Dedifferentiated amniotic fluid mesenchymal stem cell (primary cell): ENCODE data around the gene ACO2.
A peak's percentile ranks its signal among the peaks of the same experiment; 100 is the strongest.
"Not testable (repeated sequence)": the region's sequence is repeated elsewhere in the genome, so short reads cannot be mapped to it uniquely, and the experiment has no call there.

ENCODE experiments used
- DNase-seq: peaks from one replicate; pipeline ENCODE4 v3.0.0-alpha.2; 2016; ENCODE audit errors: extremely low spot score

Gene ACO2

DNA sequence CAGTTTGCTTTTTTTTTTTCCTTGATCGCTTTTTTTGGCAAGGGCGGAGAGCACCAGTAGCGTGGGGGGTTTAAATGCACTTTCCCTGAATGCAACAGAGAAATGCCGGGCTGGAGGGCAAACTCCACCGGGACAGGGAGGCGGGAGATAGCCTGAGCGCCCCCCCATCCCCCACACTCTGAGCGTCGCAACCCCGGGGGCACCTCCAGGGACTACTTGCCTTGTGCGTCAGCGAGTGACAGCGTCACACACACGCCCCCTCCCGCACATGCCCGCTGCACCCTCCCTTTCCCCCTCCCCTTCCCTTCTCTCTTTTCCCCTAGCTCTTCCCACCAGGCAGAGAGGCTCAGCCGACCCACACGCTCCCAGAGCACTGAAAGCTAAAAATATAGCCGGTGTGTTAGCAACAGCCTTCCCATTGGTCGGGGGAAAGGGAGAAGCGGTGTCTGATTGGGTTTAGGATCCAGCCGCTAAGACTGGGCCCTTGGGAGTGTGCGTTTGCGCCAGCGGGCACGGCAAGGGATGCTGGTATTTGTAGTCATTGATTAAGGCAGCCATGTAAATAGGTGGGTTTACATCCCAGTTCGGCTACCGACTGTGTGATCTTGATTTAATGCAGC is 20.6 kb upstream of the ACO2 start:
- peak; percentile 99 for DNase-seq

DNA sequence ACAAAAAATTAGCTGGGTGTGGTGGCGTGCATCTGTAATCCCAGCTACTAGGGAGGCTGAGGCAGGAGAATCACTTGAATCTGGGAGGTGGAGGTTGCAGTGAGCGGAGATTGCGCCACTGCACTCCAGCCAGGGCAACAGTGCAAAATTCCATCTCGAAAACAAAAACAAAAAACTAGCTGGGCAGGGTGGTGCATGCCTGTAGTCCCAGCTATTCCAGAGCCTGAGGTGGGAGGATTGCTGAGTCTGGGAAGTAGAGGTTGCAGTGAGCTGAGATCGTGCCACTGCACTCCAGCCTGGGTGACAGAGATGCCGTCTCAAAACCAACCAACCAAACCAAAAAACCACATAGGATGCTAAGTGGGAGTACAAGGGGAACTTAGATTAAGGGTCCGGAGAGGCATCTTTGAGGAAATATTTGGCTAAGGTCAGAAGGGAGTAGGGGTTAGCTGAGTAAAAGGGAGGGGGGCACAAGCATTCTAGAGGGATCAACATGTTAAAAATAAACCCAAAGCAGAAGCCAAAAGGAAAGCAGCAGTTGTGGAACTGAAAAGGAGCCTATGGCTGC is 10.7 kb upstream of the ACO2 start:
- no peak for DNase-seq

DNA sequence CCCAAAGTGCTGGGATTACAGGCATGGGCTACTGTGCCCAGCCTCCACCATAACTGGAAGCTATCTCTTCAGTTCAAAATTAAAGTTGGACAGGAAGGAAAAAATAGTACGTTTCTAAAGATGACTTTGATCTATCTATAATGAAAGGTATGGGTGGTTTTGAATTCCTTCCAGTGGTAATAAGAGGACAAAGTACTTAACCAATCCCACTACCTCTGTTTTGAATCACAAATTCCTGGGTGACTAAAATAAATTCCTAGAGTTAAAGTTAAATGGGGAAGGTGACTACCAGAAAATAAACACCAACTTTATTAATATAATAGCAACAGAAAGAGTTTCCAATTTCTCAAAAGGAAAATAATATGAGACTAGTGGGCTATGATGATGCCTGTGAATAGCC is 9.5 kb upstream of the ACO2 start:
- no peak for DNase-seq

DNA sequence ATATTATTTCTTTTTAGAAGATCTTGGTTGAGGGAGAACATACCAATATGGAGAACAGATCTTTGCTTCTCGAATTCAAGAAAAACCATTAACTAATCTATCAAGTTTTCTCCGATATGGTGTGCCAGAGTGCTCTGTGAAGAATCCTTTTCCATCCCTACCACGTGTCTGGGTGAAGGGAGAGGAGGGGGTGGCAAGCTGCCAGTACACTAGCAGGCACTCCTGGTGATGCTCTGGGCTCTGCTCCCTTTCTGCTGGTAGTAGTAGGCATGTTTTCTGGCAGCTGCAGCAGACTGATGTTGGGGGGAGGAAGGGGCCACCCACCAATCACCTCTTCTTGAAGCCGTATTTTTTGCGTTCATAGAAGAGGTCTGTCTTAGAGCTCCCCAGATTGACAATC is 8.8 kb upstream of the ACO2 start:
- not testable (repeated sequence) for DNase-seq

DNA sequence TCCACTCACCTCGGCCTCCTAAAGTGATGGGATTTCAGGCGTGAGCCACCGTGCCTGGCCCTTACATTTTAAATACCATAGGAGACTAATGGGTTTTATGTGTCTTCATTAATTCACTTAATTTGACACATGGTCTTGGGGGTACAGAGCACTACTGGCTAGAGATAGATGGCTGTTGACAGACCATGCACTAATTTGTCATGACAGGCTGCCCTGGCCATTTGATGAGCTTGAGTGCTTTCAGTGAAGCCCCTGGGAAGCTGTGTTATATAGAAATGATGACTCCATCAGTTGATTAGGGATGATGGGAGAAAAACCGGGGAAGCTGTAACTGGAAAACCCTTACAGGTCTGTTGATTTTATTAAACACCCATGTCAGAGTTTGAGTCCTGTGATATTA is 7.0 kb upstream of the ACO2 start:
- no peak for DNase-seq

DNA sequence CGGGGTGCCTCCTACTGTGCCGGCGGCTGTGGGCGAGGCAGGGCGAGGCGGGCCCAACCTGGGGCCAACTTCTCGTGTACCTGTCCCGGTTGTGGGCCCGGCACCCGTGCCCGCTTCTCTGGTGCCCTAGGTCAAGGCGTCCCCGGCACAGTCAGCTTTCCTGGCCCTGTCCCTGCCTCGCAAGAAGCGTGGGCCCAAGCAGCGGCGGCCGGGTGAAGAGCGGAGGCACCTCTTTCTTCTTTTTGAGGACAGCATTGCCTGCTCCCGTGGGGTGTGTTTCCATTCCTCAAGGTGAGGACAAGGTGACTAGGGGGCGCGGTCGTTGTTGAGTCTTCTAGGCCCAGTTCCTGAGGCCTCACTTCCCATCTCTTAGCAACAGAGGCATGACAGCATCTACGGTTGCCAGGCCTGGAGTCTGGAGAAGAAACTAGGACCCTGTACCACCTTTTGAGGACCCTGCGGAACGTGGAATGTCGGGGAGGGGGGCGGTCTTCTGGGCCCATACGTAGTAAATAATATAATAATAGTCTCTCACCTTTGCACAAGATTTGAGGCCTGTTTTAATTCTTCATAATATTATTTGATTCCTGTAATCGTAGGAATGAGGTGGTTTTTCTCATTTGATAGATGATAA is 418 bp downstream of the ACO2 start:
- no peak for DNase-seq

DNA sequence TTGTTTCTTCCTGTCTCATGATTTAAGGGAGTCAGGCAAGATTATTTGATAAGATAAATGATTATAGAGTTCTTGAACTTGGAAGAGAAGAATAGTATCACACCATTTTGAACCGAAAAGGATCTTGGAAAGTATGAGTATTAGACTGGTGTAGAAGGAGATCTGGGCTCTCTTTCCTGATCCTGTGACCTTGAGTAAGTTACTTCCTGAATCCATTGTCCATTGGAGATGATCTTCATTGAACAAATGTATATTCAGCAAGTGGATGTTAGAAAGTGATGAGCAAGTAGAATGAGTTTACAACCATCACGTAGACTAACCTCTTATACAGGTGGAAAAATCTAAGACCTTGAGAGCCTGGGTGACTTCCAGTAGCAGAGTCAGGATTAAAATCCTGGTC is 2.0 kb downstream of the ACO2 start:
- no peak for DNase-seq

DNA sequence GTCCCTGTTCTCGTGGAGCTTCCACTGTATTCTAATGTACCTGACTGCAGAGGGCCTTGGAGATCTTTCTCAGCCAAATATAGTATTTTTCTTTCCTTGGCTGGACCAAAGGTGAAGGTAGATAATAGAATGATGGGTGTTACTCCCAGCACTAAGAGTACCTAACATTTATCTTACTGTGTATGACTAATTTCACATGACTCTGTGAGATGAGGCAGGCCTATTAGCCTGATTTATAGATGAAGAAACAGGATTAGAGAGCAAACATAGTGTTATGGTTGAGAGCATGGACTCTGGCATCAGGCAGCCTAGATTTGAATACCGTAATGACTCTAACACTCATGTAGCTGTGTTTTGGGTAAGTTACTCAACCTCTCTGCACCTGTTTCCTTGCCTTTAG is 2.7 kb downstream of the ACO2 start:
- no peak for DNase-seq

DNA sequence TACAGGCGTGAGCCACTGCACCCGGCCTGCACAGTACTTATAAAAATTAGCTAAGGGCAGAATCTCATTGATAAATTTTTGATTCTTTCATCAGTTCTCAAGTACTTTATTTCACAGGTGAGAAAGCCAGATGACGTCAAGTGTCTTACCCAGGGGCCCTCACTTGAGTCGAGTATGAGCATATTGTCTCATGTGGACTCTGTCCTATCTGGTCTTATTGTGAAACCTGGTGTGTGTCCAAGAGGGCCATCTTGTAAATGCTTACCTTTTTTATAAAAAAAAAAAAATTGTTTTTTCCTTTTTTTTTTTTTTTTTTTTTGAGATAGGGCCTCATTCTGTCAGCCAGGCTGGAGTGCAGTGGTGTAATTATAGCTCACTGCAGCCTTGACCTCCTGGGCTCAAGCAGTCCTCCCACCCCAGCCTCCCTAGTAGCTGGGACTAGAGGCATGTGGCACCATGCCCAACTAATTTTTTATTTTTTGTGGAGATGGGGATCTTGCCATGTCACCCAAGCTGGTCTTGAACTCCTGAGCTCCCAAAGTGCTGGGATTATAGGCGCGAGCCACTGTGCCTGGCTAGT is 6.0 kb downstream of the ACO2 start:
- DNase-seq = no peak

DNA sequence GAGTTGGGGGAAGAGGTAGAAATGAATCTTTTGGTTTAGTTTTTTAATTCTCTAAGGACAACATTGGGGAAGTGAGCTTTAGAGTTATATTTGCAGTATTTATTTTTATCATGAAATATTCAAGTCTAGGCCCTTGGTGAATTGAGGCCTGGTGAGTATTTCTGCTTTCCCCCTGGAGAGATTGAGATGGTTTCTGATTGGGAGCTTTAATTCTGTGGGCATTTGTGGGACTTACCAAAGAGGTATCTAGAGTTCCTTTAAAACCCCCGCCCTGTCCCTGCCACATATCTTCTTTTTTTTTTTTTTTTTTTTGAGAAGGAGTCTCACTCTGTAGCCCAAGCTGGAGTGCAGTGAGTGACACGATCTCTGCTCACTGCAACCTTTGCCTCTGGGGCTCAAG is 9.6 kb downstream of the ACO2 start:
- DNase-seq = no peak

DNA sequence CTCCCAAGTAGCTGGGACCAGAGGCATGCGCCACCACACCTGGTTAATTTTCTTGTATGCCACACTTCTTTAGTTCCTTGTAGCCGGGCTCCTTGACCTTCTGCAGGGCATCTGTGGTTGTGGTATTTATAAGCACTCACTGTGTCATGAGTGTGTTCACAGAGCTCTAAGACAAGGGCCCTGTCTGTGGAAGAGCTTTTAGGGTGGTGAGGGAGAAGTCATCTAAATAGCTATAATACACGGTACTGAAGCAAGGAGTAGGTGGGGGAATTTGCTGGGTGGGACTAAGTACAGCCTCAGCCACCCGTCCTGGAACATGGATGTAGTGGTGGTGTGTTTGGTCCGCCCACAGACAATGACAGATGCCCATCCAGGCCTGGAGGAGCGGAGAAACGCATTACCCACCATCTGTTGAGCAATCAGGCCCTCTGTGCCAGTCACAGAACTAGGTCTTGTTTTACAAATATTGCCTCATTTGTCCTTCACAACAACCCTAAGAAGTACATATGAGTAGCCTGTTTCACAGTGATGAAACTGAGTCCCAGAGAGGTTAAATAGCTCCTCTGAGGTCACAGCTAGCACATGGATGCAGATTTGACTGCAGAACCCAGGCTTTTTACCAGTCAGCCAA is 10.1 kb downstream of the ACO2 start:
- no peak for DNase-seq

DNA sequence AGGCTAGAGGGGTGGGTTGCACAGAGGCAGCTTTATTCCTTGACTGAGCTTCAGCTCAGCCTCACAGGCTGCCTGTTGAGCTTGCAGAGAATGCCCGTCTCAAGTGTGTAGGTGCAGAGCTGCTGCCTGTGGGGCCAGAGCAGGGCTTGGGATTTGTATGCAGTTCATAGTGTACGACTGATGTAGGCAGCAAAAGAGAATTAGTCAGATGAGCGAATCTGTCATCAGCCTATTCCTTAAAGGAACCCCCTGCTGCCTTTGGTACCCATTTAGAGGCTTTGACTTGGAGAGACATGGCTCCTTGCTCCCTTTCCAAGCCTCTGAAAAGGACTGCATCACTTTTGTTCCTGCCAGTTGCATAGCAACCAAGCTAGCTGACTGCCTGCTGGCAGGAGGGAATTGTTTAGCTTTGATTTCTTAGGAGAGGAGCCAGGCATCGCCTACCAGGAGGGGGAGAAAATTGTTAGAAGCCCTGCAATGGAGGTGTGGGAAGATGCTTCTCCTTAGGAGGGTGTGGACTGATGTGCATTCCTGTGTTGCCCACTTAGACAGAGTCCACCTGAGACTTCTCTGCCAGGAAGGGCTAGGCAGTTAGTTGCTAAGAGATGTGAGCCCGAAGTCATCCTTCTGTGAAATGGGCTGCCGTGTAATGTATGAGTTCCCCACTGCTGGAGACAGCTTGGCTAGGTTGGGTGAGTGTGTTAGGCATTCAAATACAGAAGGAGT is 10.9 kb downstream of the ACO2 start:
- peak; percentile 41 for DNase-seq

DNA sequence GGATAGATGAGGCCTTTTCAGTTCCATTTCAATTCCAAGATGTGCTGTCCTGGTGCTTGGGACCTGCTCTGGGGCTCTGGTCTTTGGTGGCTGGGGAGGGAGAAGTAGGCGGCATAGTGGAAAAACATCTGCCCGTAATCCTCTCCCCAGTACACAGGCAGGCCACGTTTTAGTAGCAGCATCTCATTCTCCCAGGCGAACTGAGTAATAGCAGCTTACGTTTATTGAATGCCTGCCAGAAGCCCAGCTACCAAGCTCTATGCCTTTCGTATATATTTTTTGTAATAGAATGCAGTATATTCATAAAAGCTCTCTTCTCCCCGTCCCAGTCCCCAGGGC is 11.4 kb downstream of the ACO2 start:
- DNase-seq = peak; percentile 74

DNA sequence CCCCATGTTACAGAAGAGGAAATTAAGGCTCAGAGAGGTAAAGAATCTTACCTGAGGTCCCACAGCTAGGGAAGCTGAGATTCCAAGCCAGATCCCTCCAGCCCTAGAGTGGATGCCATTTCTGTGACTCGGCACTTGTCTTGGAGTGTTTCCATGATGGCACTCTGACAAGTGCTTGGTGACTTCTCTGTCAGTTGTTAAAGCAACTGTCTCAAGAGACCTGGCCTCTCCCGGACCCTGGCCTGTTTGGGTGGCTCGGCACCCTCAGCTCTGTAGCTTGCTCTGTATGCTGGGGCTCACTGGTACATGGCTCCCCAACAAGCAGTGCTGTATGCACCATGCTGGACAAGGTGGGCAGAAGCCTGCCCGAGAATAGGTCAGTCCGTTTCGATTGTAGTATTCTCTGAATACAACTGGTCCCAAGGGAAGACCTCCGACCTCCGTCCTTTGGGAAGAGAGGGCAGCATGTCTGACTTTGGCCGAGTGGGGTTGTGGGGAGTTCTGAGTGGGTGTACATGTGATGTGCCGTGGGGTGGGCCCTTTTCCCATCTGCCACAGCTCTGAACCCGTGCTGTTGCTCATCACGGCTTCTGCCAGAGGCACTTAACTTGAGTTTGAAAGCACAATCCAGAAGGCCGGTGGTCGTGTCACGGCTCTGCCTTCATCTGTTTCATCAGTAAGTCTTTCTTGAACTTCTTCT is 12.4 kb downstream of the ACO2 start:
- DNase-seq = no peak

DNA sequence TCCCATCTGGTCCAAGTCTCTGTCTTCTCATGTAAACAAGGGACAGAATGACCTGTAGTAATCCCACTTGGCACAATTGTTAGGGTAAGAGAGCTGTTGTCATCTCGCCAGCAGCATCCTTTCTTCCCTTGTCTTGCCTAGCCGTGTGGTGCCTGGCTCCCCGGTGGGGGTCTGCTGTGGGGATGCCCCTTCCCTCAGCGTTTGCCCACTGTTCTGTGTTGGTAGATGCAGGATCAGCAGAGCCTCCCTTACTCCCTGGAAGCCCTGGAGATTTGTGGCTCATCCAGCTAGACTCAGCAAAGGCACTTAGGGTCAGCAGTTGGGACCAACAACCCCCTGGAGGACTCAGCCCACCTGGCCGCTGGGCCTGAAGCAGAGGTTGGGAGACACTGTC is 13.0 kb downstream of the ACO2 start:
- DNase-seq = no peak

DNA sequence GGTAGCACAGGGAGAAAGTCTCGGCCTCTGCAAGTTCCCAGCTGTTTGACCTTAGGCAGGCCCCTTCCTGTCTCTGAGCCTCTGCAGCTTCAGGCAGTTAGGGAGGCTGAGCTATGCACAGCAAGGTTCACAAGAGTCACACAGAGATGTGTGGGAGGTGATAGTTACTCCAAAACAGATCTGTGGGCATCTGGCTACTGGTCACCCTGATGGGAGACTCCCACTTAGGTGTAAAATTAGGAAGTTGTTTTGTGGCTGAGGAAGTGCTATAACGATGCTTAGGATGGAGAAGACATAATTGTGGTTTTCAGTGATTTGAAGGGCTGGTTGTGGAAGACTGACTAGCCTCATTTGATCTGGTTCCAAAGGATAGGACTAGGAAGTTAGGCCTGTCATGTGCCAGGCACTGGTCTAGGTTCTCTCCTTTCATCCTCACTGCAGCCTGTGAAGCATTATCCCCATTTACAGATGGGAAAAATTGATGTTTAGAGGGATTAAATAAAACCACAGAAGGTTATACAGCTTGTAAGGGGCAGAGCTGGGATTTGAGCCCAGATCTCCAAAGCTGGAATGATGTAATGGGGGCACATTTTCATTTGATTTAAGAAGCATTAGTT is 13.5 kb downstream of the ACO2 start:
- no peak for DNase-seq

DNA sequence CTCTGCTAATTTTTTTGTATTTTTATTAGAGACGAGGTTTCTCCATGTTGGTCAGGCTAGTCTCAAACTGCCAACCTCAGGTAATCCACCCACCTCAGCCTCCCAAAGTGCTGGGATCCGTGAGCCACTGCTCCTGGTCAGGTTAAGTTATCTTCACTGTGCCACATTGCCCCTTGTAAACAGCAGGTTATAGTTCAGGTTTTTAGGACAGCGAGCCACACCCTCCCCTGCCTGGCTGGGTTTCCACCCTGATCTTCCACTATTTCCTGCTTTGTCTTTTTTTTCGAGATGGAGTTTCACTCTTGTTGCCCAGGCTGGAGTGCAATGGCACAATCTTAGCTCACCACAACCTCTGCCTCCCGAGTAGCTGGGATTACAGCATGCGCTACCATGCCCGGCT is 16.1 kb downstream of the ACO2 start:
- DNase-seq = no peak

DNA sequence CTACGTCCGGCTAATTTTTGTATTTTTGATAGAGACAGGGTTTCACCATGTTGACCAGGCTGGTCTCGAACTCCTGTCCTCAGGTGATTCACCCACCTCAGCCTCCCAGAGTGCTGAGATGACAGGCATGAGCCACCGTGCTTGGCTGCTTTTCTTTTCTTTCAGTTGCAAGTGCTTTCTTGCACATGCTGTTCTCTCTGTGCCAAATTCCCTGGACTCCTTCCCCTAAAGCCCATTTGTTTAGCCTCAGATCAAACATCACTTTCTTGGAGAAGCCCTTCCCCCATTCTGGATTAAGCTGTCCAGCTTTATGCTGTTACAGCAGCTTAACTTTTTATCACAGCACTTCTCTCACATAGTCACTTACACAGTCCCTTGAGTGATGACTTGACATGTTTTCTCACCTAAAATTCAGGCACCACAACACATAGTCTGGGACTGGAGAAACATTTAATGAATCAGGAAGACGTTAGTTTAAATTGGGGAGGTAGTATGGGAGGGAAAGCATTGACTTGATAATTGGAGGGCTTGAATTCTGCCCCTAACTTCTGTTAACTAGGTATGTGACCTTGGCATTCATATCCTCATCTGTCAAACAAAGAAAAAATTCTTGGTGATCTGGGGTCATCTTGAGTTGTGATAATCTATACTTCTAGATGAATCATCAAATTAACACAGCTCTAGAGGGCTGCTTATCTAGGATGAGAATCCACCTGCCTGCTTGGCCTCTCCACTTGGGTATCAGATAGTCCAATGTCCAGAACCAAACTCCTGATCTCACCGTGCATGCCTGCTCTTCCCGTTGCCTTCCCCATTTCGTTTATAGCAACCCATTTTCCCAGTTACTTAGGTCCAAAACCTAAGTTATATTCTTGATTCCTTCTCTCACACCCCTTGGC is 18.4 kb downstream of the ACO2 start:
- no peak for DNase-seq

DNA sequence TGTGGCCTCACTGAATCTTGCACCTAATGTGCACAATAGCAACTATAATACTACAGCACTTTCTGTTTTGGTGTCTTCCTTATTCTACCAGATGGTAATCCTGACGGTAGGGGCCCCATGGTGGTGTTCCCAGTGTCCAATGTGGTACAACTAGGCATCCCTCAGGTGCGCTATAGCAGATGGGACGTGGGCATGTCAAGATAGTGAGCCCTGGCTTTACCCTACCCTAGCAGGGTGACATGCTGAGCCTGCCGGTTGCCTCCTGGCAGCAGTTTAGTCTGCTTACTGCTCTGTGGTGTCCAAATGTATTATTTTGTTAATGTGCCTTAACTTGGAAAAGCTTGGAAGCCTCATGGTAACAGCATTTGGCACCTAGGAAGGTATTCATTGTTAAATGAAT is 19.2 kb downstream of the ACO2 start:
- no peak for DNase-seq
